HepG2 (cell line): ENCODE measurements around the gene INO80C.

Experiments
- HDAC6 ChIP-seq: fragments of 200-600 bp; sonication (generic); IDR thresholded peaks from 2 replicates; pipeline ENCODE4 v1.7.0; 2017; ENCODE audit warnings: mild to moderate bottlenecking, antibody characterized with exemption, low read length, low read depth
- TF ChIP-seq, protein P1 (sequence below), 2 experiments: sonication (generic) in 1 of 2; formaldehyde crosslinking in 1 of 2; IDR thresholded peaks; 2 replicates each; pipeline versions ENCODE4 v1.5.1 to v1.6.1; 2011 to 2020; ENCODE audit warnings: borderline replicate concordance in 1 of 2, low read depth in 1 of 2, low read length in 1 of 2, mild to moderate bottlenecking in 1 of 2, missing genetic modification reagents in 1 of 2, moderate library complexity in 1 of 2

DNA sequence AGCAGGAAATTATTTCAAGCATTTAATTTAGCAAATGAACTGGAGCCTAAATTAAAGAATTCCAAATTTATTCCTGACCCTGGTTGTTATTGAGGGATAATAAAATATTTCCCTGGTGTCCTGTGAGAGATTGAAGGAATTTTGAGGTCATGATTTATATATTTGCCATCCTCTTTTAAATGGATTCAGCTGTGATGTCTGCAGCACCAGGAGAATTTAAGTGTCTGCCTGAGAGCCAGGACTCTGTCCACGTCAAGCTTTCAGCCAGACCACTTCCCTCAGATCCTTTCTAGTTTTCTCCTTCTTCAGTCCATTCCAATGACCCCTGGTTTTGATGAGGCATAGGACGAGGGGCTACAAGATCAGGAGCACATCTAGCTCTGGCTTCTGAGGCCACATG is 59.9 kb downstream of the INO80C start:
- no peak for TF ChIP-seq HDAC6
- TF ChIP-seq, protein P1, sequence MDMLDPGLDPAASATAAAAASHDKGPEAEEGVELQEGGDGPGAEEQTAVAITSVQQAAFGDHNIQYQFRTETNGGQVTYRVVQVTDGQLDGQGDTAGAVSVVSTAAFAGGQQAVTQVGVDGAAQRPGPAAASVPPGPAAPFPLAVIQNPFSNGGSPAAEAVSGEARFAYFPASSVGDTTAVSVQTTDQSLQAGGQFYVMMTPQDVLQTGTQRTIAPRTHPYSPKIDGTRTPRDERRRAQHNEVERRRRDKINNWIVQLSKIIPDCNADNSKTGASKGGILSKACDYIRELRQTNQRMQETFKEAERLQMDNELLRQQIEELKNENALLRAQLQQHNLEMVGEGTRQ (IDR thresholded peaks at IDR 0.05; ENCODE audit: low read depth, low read length): no peak
- TF ChIP-seq, protein P1 (CRISPR knock-in tag; IDR thresholded peaks at IDR 0.05; ENCODE audit: borderline replicate concordance): no peak
